Measurements from ENCODE around the gene NDRG3. TPM values are rescaled to one million over a fixed set of nuclear protein-coding genes. Genes with fewer than 3 reads are reported as not detected.
"Not testable (repeated sequence)": the region's sequence is repeated elsewhere in the genome, so short reads cannot be mapped to it uniquely, and the experiment has no call there.

The NDRG3 gene
- total and polyA plus RNA-seq, 4 donors, result 46.3 to 96.2 (median 85.0) TPM

DNA sequence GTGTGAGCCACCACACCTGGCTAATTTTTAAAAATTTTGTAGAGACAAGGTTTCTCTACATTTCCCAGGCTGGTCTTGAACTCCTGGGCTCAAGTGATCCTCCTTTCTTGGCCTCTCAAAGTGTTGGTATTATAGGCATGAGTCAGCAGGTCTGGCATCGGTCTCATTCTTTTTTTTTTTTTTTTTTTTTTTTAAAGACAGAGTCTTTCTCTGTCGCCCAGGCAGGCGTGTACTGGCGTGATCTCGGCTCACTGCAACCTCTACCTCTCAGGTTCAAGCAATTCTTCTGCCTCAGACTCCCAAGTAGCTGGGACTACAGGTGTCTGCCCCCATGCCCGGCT, 137.5 kb downstream of the NDRG3 start:
- Histone ChIP-seq H3K4me1 (ENCODE audit: control insufficient read depth, insufficient read depth, low read length) (peaks cover 22% of the 10 kb centered on the region), H3K36me3 (ENCODE audit: control insufficient read depth, insufficient read depth, low read length) (peaks cover 55% of the 10 kb centered on the region)
- H3K9me3 ChIP-seq (ENCODE audit: control insufficient read depth, insufficient read depth, low read length); DNase-seq (ENCODE audit: low read depth in 4 of 6, low spot score in 6 of 6); H3K27ac ChIP-seq (ENCODE audit: low read depth, low read length); H3K27me3 ChIP-seq (ENCODE audit: control insufficient read depth, insufficient read depth, low read length); H3K4me3 ChIP-seq (ENCODE audit: low read depth, low read length): not testable (repeated sequence)
- 100% methylated on average over 3 of the region's 6 CpGs for WGBS (ENCODE audit: insufficient coverage)

DNA sequence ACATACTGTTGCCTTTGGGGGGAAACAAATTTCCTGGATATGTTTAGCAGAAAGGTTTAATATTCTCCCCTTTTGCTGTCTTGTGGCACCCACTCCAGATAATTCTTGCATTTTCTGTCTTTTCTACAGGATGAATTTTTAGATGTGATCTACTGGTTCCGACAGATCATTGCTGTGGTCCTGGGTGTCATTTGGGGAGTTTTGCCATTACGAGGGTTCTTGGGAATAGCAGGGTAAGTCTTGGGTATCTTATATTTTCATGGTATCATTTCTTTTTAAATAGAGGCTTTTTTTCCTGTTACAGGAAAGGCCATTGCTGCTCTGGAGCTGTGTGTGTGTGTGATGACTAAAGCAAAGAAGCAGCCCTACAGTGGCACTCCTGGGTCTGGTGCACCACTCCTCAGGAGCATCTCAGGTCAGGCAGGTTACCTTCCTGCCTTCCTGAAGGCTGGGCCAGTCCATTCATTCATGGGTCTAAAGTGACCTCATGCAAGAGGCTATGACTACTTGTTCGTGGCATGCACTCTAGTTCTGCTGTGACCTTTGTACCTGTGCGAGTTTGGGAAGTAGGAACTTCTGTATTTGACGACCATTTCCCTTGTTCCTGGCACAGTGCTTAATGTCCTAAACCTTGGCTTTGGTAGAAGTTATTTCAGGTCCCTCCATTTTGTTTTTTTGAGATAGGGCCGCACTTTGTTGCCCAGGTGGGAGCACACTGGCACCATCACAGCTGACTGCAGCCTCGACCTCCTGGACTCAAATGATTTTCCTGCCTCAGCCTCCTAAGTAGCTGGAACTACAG, 138.1 kb downstream of the NDRG3 start:
- DNase-seq (ENCODE audit: low read depth in 4 of 6, low spot score in 6 of 6), result no peak
- peaks cover 22% of the 10 kb centered on the region for H3K4me1 ChIP-seq (ENCODE audit: control insufficient read depth, insufficient read depth, low read length)
- H3K4me3 ChIP-seq (ENCODE audit: low read depth, low read length), result no peak overlapping the region
- no peaks in the 10 kb centered on the region for H3K9me3 ChIP-seq (ENCODE audit: control insufficient read depth, insufficient read depth, low read length)
- peaks cover 50% of the 10 kb centered on the region for H3K36me3 ChIP-seq (ENCODE audit: control insufficient read depth, insufficient read depth, low read length)
- H3K27ac ChIP-seq (ENCODE audit: low read depth, low read length), result no peak overlapping the region
- no peaks in the 10 kb centered on the region for H3K27me3 ChIP-seq (ENCODE audit: control insufficient read depth, insufficient read depth, low read length)
- WGBS (ENCODE audit: insufficient coverage), result 100% methylated on average over 5 of the region's 7 CpGs

DNA sequence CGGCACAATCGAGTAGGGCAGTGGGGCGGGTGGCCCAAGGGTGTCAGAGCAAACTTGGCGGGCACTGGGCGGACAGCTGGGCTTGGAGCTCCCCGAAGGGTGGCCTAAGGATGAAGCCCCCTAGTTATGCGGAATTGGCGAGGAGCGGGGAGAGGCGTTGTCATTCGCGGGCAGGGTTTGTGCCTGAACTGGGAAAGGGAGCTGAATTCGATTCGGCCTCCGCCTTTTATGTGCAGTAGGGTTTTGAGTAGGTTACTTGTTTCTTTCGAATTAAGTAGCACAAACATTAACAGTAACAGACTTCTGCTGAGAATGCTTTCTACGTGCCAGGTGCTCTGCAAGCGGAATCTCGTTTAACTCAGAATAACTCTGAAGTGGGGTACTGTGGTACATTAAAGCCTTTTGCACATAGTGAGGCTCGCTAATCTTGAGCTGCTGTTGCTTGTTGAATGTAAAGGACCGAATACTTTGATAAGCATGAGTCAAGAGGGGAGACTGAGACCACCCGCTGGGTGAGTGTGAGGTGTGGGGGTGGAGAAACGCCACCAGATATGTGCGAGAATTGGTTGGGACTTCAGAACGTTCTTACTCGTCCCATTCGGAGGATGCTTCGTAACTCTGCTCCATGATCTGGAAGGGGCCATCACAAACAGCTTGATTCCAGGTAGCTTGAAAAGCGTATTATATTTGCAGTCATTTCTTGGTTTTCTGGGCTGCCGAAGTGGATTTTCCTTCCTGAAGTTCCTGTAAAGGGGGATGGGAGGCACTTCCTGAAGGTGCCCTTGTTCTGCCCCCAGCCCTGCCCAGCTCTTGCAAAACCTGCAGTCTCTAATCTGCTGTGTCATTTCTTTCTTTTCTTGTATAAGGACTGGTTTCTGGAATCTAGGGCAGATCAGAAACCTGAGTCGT, 139.5 kb downstream of the NDRG3 start:
- H3K27ac ChIP-seq (ENCODE audit: low read depth, low read length), result peak overlapping the region; percentile 40
- 4% methylated on average over 23 of the region's 31 CpGs for WGBS (ENCODE audit: insufficient coverage)

DNA sequence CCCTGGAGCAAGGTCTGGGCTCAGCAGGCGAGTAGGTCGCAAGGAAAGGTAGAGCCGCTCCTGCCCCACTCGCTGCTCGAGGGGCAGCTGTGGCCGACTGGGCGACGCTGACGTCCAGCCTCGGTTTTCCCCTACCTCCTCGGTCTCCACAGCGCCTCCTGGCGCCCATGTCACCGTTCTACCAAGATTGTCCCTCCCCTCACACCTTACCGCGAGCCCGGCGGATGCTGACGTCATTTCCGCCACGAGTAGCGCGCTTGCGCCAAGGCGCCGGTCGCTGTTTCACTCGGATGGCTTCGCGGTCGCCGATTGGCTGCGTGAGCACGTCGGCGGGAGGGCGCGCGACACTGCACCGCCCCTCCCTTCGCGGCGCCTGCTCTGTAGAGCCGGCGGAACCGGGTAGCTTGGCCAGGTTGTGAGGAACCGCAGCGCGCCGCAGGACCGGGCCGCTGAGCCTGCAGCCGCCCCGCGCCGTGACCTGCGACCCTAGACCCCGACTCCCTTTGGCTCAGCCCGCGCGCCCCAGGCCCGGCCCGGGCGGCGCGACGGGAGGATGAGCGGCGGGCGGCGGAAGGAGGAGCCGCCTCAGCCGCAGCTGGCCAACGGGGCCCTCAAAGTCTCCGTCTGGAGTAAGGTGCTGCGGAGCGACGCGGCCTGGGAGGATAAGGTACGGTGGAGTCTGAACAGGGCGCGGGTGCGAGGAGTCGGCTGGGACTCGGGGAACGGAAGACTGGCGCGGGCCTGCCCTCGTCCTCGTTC, 140.3 kb downstream of the NDRG3 start, which contains the start of gene RAB5IF:
RAB5IF (plus strand) TSS at position 381 of the 759 bp plus-strand sequence; CDS start at position 554, 173 bp downstream.
- peak within 1 kb of the TSS; percentile 72 for H3K27ac ChIP-seq (ENCODE audit: low read depth, low read length)
- WGBS (ENCODE audit: insufficient coverage), result under 1% methylated on average over 90 of the region's 90 CpGs

More for the DNA sequence above, 139.5 kb downstream of the NDRG3 start:
- Histone ChIP-seq H3K36me3 (ENCODE audit: control insufficient read depth, insufficient read depth, low read length) (peaks cover 38% of the 10 kb centered on the region), H3K9me3 (ENCODE audit: control insufficient read depth, insufficient read depth, low read length) (no peaks in the 10 kb centered on the region), H3K4me1 (ENCODE audit: control insufficient read depth, insufficient read depth, low read length) (peaks cover 22% of the 10 kb centered on the region), H3K27me3 (ENCODE audit: control insufficient read depth, insufficient read depth, low read length) (no peaks in the 10 kb centered on the region), H3K4me3 (ENCODE audit: low read depth, low read length) (peak overlapping the region; percentile 88)
- no peak for DNase-seq (ENCODE audit: low read depth in 4 of 6, low spot score in 6 of 6)

DNA sequence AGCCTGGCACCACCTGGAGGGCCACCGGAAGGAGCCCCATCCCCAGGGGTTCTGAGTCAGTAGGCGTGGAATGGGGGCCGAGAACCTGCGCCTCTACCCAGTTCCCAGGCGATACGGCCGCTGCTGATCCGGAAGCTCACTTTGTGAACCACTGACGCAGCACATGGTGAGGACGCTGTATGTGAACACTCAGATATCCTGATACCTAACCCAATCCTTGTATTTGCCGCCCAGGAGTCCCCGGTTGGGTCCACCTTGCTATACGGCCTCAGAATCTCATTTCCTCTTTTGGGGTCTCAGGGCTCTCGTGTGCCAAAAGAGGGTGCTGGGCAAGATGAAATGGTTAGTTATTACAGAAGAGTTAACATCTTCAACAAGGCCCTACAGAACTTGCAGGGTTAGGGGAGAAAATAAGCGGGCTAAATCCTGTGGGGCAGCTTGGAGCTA, 140.9 kb downstream of the NDRG3 start:
- Histone ChIP-seq H3K36me3 (ENCODE audit: control insufficient read depth, insufficient read depth, low read length) (peaks cover 24% of the 10 kb centered on the region), H3K4me3 (ENCODE audit: low read depth, low read length) (peak overlapping the region; percentile 88), H3K4me1 (ENCODE audit: control insufficient read depth, insufficient read depth, low read length) (peaks cover 22% of the 10 kb centered on the region), H3K27me3 (ENCODE audit: control insufficient read depth, insufficient read depth, low read length) (no peaks in the 10 kb centered on the region), H3K9me3 (ENCODE audit: control insufficient read depth, insufficient read depth, low read length) (no peaks in the 10 kb centered on the region), H3K27ac (ENCODE audit: low read depth, low read length) (peak overlapping the region; percentile 72)
- DNase-seq (ENCODE audit: low read depth in 4 of 6, low spot score in 6 of 6), result no peak
- 66% methylated on average over 12 of the region's 15 CpGs for WGBS (ENCODE audit: insufficient coverage)

More for the DNA sequence above, 140.3 kb downstream of the NDRG3 start, which contains the start of gene RAB5IF:
- Histone ChIP-seq H3K36me3 (ENCODE audit: control insufficient read depth, insufficient read depth, low read length) (peaks cover 30% of the 10 kb centered on the region), H3K4me3 (ENCODE audit: low read depth, low read length) (peak within 1 kb of the TSS; percentile 88), H3K9me3 (ENCODE audit: control insufficient read depth, insufficient read depth, low read length) (no peaks in the 10 kb centered on the region), H3K27me3 (ENCODE audit: control insufficient read depth, insufficient read depth, low read length) (no peaks in the 10 kb centered on the region), H3K4me1 (ENCODE audit: control insufficient read depth, insufficient read depth, low read length) (peaks cover 22% of the 10 kb centered on the region)
- peak; percentile 95 to 99 (median 98) for DNase-seq (ENCODE audit: low read depth in 4 of 6, low spot score in 6 of 6)

Small RNA genes lying within 50 kb of the gene (small RNA-seq; reads per million reads assigned to genes)
- gene RF00019 (ENCODE audit: low replicate concordance), result not detected

Other genes starting within 250 kb of the NDRG3 start
- 10 to 100 TPM in 1 of 2 donors, 1 to 10 TPM in 1; 5.0 to 85.3 TPM for gene MYL9, start 204.6 kb downstream of the NDRG3 start, total RNA-seq
- gene MYL9, start 204.6 kb downstream of the NDRG3 start, polyA plus RNA-seq (ENCODE audit: insufficient read length in 2 of 2), result 10 to 100 TPM; 25.5 to 40.7 TPM
- gene TGIF2, start 172.5 kb downstream of the NDRG3 start, total RNA-seq, result 10 to 100 TPM; 14.2 to 26.2 TPM
- 10 to 100 TPM; 20.6 to 20.8 TPM for gene TGIF2, start 172.5 kb downstream of the NDRG3 start, polyA plus RNA-seq (ENCODE audit: insufficient read length in 2 of 2)
- 10 to 100 TPM; 46.7 to 63.5 TPM for gene RAB5IF, start 140.3 kb downstream of the NDRG3 start, total RNA-seq
- 10 to 100 TPM; 74.6 to 75.7 TPM for gene RAB5IF, start 140.3 kb downstream of the NDRG3 start, polyA plus RNA-seq (ENCODE audit: insufficient read length in 2 of 2)
- gene SLA2, start 99.9 kb downstream of the NDRG3 start, total RNA-seq, result under 1 TPM in 1 of 2 donors, not detected in 1; 0.39 TPM
- under 1 TPM; 0.24 to 0.27 TPM for gene SLA2, start 99.9 kb downstream of the NDRG3 start, polyA plus RNA-seq (ENCODE audit: insufficient read length in 2 of 2)
- 10 to 100 TPM; 14.4 to 14.5 TPM for gene DSN1, start 27.7 kb upstream of the NDRG3 start, total RNA-seq
- 10 to 100 TPM; 12.2 to 12.4 TPM for gene DSN1, start 27.7 kb upstream of the NDRG3 start, polyA plus RNA-seq (ENCODE audit: insufficient read length in 2 of 2)
- gene TLDC2, start 130.0 kb upstream of the NDRG3 start, total RNA-seq, result under 1 TPM; 0.28 to 0.40 TPM
- 1 to 10 TPM in 1 of 2 donors, under 1 TPM in 1; 0.95 to 2.5 TPM for gene TLDC2, start 130.0 kb upstream of the NDRG3 start, polyA plus RNA-seq (ENCODE audit: insufficient read length in 2 of 2)
- gene SAMHD1, start 205.6 kb upstream of the NDRG3 start, total RNA-seq, result 100 to 1,000 TPM in 1 of 2 donors, 10 to 100 TPM in 1; 42.0 to 125 TPM
- gene SAMHD1, start 205.6 kb upstream of the NDRG3 start, polyA plus RNA-seq (ENCODE audit: insufficient read length in 2 of 2), result 10 to 100 TPM; 45.1 to 45.4 TPM

Data from spinal cord (tissue), 10 donors.